Mesendoderm (in vitro differentiated cells): ENCODE measurements around the gene ERG.

Experiments
- DNase-seq: peaks from one replicate; pipeline ENCODE4 v3.0.0; 2013
- H2AK5ac ChIP-seq: 2 replicates; pipeline ENCODE4 v1.6.1; 2013; ENCODE audit warnings: low read length, inconsistent platforms
- H2BK120ac ChIP-seq: 2 replicates; pipeline ENCODE4 v1.6.1; 2013; ENCODE audit warnings: low read depth, mild to moderate bottlenecking, low read length, moderate library complexity, mixed read lengths
- H2BK15ac ChIP-seq: replicated peaks from 2 replicates; pipeline ENCODE4 v1.6.1; 2013; ENCODE audit warnings: low read depth, mild to moderate bottlenecking, moderate library complexity
- H2BK5ac ChIP-seq: 2 replicates; pipeline ENCODE4 v1.6.1; 2013; ENCODE audit warnings: low read length, inconsistent platforms
- H3K18ac ChIP-seq: 2 replicates; pipeline ENCODE4 v1.6.1; 2013; ENCODE audit warnings: mild to moderate bottlenecking, low read length, mixed read lengths
- H3K23ac ChIP-seq: one replicate; pipeline ENCODE4 v1.6.1; 2013; ENCODE audit warnings: low read length
- H3K27ac ChIP-seq: 2 replicates; pipeline ENCODE4 v1.5.1; 2013; ENCODE audit warnings: low read depth, mild to moderate bottlenecking, inconsistent platforms, low read length, moderate library complexity
- H3K27me3 ChIP-seq: 2 replicates; pipeline ENCODE4 v1.6.1; 2013; ENCODE audit warnings: low read length, control low read depth, mild to moderate bottlenecking, inconsistent platforms; ENCODE audit not compliant: insufficient read depth, poor library complexity
- H3K36me3 ChIP-seq: 2 replicates; pipeline ENCODE4 v1.6.1; 2013; ENCODE audit warnings: low read length, inconsistent platforms; ENCODE audit not compliant: control insufficient read depth, insufficient read depth
- H3K4ac ChIP-seq: one replicate; pipeline ENCODE4 v1.6.1; 2013; ENCODE audit warnings: low read depth, mild to moderate bottlenecking, low read length, moderate library complexity
- H3K4me1 ChIP-seq: 2 replicates; pipeline ENCODE4 v1.6.1; 2013; ENCODE audit warnings: low read depth, low read length, inconsistent platforms; ENCODE audit not compliant: control insufficient read depth
- H3K4me2 ChIP-seq: 2 replicates; pipeline ENCODE4 v1.6.1; 2013; ENCODE audit warnings: low read length
- H3K4me3 ChIP-seq: 2 replicates; pipeline ENCODE4 v1.5.1; 2013; ENCODE audit warnings: mild to moderate bottlenecking, low read length
- H3K56ac ChIP-seq: one replicate; pipeline ENCODE4 v1.6.1; 2013; ENCODE audit warnings: low read length
- H3K79me1 ChIP-seq: 2 replicates; pipeline ENCODE4 v1.6.1; 2013; ENCODE audit warnings: low read length, inconsistent platforms
- H3K79me2 ChIP-seq: 2 replicates; pipeline ENCODE4 v1.6.1; 2013; ENCODE audit warnings: mild to moderate bottlenecking, low read length; ENCODE audit not compliant: control insufficient read depth, insufficient read depth
- H3K9ac ChIP-seq: 2 replicates; pipeline ENCODE4 v1.6.1; 2013; ENCODE audit warnings: low read length, inconsistent platforms
- H4K5ac ChIP-seq: one replicate; pipeline ENCODE4 v1.6.1; 2013; ENCODE audit warnings: low read length
- H4K8ac ChIP-seq: one replicate; pipeline ENCODE4 v1.6.1; 2013; ENCODE audit warnings: low read depth, mild to moderate bottlenecking, control low read depth, low read length, moderate library complexity
- WGBS: extraction: QIAGEN DNeasy Blood & Tissue Kit; methylation state at CpG from one replicate; pipeline ENCODE4 v1.1.7; 2013; ENCODE audit warnings: low lambda C conversion rate, missing lambda C conversion rate; ENCODE audit not compliant: insufficient coverage; ENCODE audit errors: extremely low coverage; 5-methylcytosine and 5-hydroxymethylcytosine counted together

ERG gene

DNA sequence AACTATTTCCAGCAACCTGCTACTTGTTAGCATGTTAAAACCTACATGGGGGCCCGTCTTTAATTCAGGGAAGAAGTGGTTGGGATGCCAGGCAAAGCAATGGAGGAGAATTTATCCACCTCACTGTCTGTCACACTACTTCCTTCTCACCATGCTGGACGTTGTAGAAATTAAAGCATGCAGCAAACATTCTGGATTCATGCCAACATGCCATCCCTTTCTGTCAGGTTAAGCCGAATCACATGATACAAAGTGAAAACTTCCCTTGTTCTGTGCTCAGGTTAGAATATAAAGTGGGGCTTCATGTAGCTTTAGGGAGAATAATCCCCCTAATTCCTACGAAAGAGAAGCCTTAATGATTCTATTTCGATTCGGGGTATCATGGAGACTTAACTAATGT is 95.5 kb downstream of the ERG start:
- Histone ChIP-seq H2BK15ac (no peak overlapping the region), H4K5ac (no peak overlapping the region), H3K79me2 (no peaks in the 10 kb centered on the region), H3K79me1 (no peaks in the 10 kb centered on the region), H3K18ac (no peak overlapping the region), H3K9ac (no peak overlapping the region), H2BK120ac (no peak overlapping the region), H3K27me3 (no peaks in the 10 kb centered on the region), H3K4ac (no peak overlapping the region), H2BK5ac (no peak overlapping the region), H3K36me3 (no peaks in the 10 kb centered on the region), H3K4me2 (no peak overlapping the region), H3K56ac (no peak overlapping the region), H4K8ac (no peak overlapping the region), H3K4me3 (no peak overlapping the region), H3K27ac (no peak overlapping the region), H2AK5ac (no peak overlapping the region), H3K23ac (no peak overlapping the region), H3K4me1 (no peaks in the 10 kb centered on the region)
- no CpG with 5 or more reads among the region's 6 CpGs for WGBS
- DNase-seq = no peak

DNA sequence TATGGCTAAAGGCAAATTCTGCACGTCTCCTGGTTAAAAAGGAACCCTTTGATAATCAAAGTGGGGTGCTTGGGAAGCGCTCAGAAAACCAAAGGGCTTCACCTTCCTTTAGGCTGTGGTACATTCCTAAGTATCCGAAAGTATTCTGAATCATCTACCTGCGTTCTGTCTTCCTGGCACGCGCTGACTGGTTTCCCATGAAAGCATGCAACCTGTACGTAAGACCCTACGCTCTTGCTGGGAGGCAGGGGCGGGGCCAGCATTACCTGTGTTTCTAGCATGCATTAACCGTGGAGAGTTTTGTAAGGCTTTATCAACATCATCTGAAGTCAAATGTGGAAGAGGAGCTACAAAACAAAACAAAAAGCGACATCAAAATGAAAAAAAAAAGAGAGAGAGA is 96.0 kb downstream of the ERG start:
- H4K8ac ChIP-seq = no peak overlapping the region
- H3K4me2 ChIP-seq = no peak overlapping the region
- no peak overlapping the region for H3K23ac ChIP-seq
- H3K79me1 ChIP-seq = no peaks in the 10 kb centered on the region
- no peak overlapping the region for H3K4me3 ChIP-seq
- H2BK5ac ChIP-seq = no peak overlapping the region
- H3K9ac ChIP-seq = no peak overlapping the region
- no peaks in the 10 kb centered on the region for H3K27me3 ChIP-seq
- no peak overlapping the region for H2BK15ac ChIP-seq
- H4K5ac ChIP-seq = no peak overlapping the region
- H3K4ac ChIP-seq = no peak overlapping the region
- no peak overlapping the region for H3K56ac ChIP-seq
- no peaks in the 10 kb centered on the region for H3K36me3 ChIP-seq
- no peak overlapping the region for H3K18ac ChIP-seq
- H3K4me1 ChIP-seq = no peaks in the 10 kb centered on the region
- H2AK5ac ChIP-seq = no peak overlapping the region
- no peaks in the 10 kb centered on the region for H3K79me2 ChIP-seq
- WGBS = no CpG with 5 or more reads among the region's 11 CpGs
- DNase-seq = no peak
- no peak overlapping the region for H2BK120ac ChIP-seq
- no peak overlapping the region for H3K27ac ChIP-seq

DNA sequence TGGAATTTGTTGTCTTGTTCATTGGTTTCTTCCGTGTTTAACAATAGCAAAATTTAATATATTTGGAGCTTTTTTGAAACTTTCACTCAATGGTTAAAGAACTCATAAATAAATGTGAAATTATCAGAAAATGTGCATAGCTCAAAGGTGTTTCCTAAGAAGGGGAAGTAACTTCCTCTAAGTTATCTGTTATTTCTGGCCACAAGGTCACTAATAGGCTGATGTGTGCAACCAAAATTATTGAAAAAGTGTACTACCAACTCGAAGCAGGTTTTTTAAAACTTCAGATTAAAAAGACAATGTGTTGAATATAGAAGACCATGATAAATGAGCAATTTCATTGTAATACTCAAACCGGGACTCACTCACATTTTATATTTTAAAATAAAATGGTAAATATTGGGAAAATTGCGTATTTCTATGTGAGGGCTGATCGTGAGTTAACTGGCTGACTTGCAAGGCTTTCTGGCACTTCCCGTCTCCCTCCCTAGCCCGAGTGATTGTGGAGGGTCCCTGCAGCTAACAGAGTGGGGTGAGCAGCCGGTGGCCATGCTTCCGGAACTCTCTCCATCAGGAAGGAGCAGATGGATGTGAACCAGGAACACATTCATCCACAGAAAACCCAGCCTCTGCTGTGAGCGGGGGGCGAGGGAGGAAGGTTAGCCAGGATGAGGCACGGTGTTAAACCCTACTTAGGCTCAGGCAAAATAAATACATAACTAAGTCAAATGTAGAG is 96.9 kb downstream of the ERG start:
- Histone ChIP-seq H3K23ac (no peak overlapping the region), H3K9ac (no peak overlapping the region), H2BK120ac (no peak overlapping the region), H3K36me3 (no peaks in the 10 kb centered on the region), H3K4me1 (no peaks in the 10 kb centered on the region), H3K27me3 (no peaks in the 10 kb centered on the region), H3K79me1 (no peaks in the 10 kb centered on the region), H4K5ac (no peak overlapping the region), H3K18ac (no peak overlapping the region), H3K79me2 (no peaks in the 10 kb centered on the region), H3K56ac (no peak overlapping the region), H3K27ac (no peak overlapping the region), H2BK15ac (no peak overlapping the region), H3K4me2 (no peak overlapping the region), H2BK5ac (no peak overlapping the region), H3K4ac (no peak overlapping the region), H2AK5ac (no peak overlapping the region), H4K8ac (no peak overlapping the region), H3K4me3 (no peak overlapping the region)
- WGBS = no CpG with 5 or more reads among the region's 12 CpGs
- DNase-seq = no peak

DNA sequence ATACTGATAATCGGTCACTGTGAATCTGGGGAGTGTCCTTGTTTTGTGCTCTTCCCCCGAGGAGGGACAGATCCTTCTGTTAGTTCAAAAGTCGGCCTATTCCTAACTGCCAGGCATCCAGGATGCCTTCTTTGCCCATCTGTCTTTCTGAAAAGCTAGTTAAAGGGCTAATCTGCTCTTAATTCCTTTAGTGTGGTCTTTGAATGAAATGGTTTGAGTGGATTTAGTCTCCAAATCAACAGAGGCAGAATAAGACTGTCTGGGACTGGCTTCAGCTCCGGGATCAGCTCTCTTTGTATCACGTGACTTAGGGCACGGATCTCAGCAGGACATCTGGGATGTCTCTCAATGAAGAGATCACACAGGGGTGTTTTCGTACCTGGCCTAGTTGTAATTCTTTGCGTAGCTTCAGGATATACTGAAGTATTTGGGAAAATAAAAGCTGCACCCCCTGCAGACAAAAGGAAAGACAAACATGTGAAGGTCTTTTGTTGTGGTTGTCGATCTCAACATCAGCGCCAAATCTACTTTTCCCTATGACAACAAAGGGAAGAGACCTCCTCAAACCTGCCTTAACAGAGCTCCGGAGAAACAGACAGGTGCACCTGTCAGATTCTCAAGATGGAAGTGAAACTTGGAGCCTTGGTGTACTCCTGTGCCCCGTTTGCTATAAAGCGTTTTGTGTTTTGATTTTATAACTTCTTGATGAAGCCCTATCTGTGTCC is 97.9 kb downstream of the ERG start:
- DNase-seq = no peak

DNA sequence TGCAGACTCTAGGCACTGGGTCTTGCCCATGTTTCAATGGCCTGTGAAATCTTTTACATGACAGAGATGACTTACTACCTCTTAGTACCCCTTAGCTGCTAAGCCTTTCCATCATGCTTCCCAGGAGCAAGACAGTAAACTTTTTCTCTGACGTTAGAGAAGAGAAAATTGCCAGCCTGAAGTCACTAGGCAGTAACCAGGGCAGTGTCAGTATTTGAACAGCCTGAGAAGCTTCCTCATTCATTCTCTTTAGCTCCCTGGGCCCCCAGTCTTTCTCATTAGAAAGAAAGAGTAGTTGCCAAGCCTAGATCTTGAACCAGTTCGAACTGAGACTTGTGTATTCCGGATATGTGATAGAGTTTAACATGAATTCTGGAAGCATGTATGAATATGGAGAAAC is 99.2 kb downstream of the ERG start:
- Histone ChIP-seq H3K4me3 (no peak overlapping the region), H2AK5ac (no peak overlapping the region), H3K79me1 (no peaks in the 10 kb centered on the region), H3K4me1 (no peaks in the 10 kb centered on the region), H3K23ac (no peak overlapping the region), H3K56ac (no peak overlapping the region), H2BK120ac (no peak overlapping the region), H2BK15ac (no peak overlapping the region), H3K27ac (no peak overlapping the region), H2BK5ac (no peak overlapping the region), H3K9ac (no peak overlapping the region), H3K79me2 (no peaks in the 10 kb centered on the region), H3K4me2 (no peak overlapping the region), H4K8ac (no peak overlapping the region), H3K4ac (no peak overlapping the region), H4K5ac (no peak overlapping the region), H3K36me3 (no peaks in the 10 kb centered on the region), H3K27me3 (no peaks in the 10 kb centered on the region), H3K18ac (no peak overlapping the region)
- no CpG with 5 or more reads among the region's 3 CpGs for WGBS
- DNase-seq = no peak

More for the DNA sequence above, 97.9 kb downstream of the ERG start:
- H3K4me2 ChIP-seq = no peak overlapping the region
- no peak overlapping the region for H3K4me3 ChIP-seq
- no peak overlapping the region for H3K56ac ChIP-seq
- H4K5ac ChIP-seq = no peak overlapping the region
- H3K79me1 ChIP-seq = no peaks in the 10 kb centered on the region
- H2BK5ac ChIP-seq = no peak overlapping the region
- no peaks in the 10 kb centered on the region for H3K27me3 ChIP-seq
- no peak overlapping the region for H3K9ac ChIP-seq
- H2BK15ac ChIP-seq = no peak overlapping the region
- no peak overlapping the region for H2BK120ac ChIP-seq
- no peaks in the 10 kb centered on the region for H3K4me1 ChIP-seq
- H3K79me2 ChIP-seq = no peaks in the 10 kb centered on the region
- H3K4ac ChIP-seq = no peak overlapping the region
- H3K23ac ChIP-seq = no peak overlapping the region
- no peaks in the 10 kb centered on the region for H3K36me3 ChIP-seq
- no peak overlapping the region for H4K8ac ChIP-seq
- H3K27ac ChIP-seq = no peak overlapping the region
- H3K18ac ChIP-seq = no peak overlapping the region
- WGBS = no CpG with 5 or more reads among the region's 13 CpGs
- no peak overlapping the region for H2AK5ac ChIP-seq
